MM.1S (cell line): ENCODE data around the gene GPRIN1.

Experiments
- DNase-seq: peaks from one replicate; pipeline ENCODE4 v3.0.0-alpha.2; 2015
- H2AFZ ChIP-seq: fragments of 300-600 bp; sonication (generic); 2 replicates; pipeline ENCODE4 v1.6.0; 2016; ENCODE audit warnings: antibody characterized with exemption, low read length
- H3F3A ChIP-seq: fragments of 300-600 bp; sonication (generic); 2 replicates; pipeline ENCODE4 v1.6.1; 2016; ENCODE audit warnings: mild to moderate bottlenecking, antibody characterized with exemption, low read length, moderate library complexity, mixed read lengths; ENCODE audit not compliant: insufficient read depth
- H3K27ac ChIP-seq: fragments of 300-600 bp; sonication (generic); 2 replicates; pipeline ENCODE4 v1.5.1; 2016; ENCODE audit warnings: mild to moderate bottlenecking, low read length
- H3K27me3 ChIP-seq: fragments of 300-600 bp; sonication (generic); replicated peaks from 2 replicates; pipeline ENCODE4 v1.6.0; 2016; ENCODE audit warnings: low read length; ENCODE audit not compliant: insufficient read depth
- H3K36me3 ChIP-seq: fragments of 300-600 bp; sonication (generic); replicated peaks from 2 replicates; pipeline ENCODE4 v1.6.1; 2016; ENCODE audit warnings: mild to moderate bottlenecking, low read length, mixed read lengths; ENCODE audit not compliant: insufficient read depth
- H3K4me1 ChIP-seq: fragments of 300-600 bp; sonication (generic); 2 replicates; pipeline ENCODE4 v1.6.1; 2016; ENCODE audit warnings: low read length, mixed read lengths
- H3K4me2 ChIP-seq: fragments of 300-600 bp; sonication (generic); 2 replicates; pipeline ENCODE4 v1.6.0; 2016; ENCODE audit warnings: low read depth, low read length
- H3K4me3 ChIP-seq: fragments of 300-600 bp; sonication (generic); 2 replicates; pipeline ENCODE4 v1.5.1; 2016; ENCODE audit warnings: low read length, mixed read lengths
- H3K79me2 ChIP-seq: fragments of 300-600 bp; sonication (generic); 2 replicates; pipeline ENCODE4 v1.6.1; 2016; ENCODE audit warnings: mixed run types, low read length, mixed read lengths
- H3K9ac ChIP-seq: fragments of 300-600 bp; sonication (generic); 2 replicates; pipeline ENCODE4 v1.6.1; 2016; ENCODE audit warnings: low read length, mixed read lengths
- H3K9me2 ChIP-seq: fragments of 300-600 bp; sonication (generic); replicated peaks from 2 replicates; pipeline ENCODE4 v1.6.1; 2016; ENCODE audit warnings: mild to moderate bottlenecking, low read length, mixed read lengths; ENCODE audit not compliant: insufficient read depth
- H3K9me3 ChIP-seq: fragments of 300-600 bp; sonication (generic); replicated peaks from 2 replicates; pipeline ENCODE4 v1.6.1; 2016; ENCODE audit warnings: mild to moderate bottlenecking, low read length, mixed read lengths; ENCODE audit not compliant: insufficient read depth
- H4K20me1 ChIP-seq: fragments of 300-600 bp; sonication (generic); 2 replicates; pipeline ENCODE4 v1.6.1; 2016; ENCODE audit warnings: mild to moderate bottlenecking, low read length, moderate library complexity, mixed read lengths; ENCODE audit not compliant: insufficient read depth
- EZH2 ChIP-seq: fragments of 300-600 bp; sonication (generic); optimal IDR thresholded peaks from 2 replicates; pipeline ENCODE3; 2017; ENCODE audit warnings: low read depth, mild to moderate bottlenecking, antibody characterized with exemption, low read length, mixed read lengths
- EZH2phosphoT487 ChIP-seq: fragments of 300-600 bp; sonication (generic); IDR thresholded peaks from 2 replicates; pipeline ENCODE4 v1.6.1; 2018; ENCODE audit warnings: antibody characterized with exemption, low read length
- TF ChIP-seq, protein P1 (sequence below): fragments of 300-600 bp; sonication (generic); IDR thresholded peaks from 2 replicates; pipeline ENCODE4 v1.5.1; 2016; ENCODE audit warnings: antibody characterized with exemption, low read length, mixed read lengths

Gene GPRIN1

DNA sequence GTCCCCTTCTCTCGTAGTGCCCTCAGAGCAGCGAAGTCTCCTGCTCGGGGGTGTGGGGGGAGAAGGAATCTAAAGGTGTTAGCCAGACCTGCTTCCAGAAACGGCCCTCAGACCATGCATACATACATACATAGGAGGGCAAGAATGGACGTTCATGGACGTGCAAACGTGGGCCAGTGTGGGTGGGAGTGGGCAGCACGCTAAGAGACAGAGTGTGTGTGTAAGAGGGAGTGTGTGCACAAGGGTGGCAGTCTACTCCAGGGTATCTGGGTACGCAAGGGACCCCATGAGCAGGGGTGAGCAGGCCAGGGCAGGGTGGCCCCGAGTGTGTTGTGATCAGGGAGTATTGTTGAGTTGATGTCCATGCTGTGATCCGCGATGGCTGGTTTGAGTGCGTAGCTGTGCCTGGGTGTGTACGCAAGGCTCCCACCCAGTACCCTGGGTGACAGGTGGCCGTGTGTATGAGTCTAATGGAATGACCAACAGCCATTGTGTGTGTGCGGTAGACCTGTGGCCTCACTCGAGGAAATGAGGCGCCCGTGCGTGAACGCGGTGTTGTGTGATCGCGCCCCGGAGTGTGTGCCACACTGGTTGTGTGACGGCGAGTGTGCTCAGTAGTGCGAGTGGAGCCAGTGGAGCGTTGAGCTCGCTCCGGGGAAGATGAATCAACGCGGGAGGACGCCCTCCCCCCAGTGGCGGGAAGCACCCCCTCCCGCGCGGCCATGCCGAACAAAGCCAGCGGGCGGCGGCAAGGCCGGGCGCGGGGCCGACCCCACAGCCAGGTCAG lies 826 bp downstream of the GPRIN1 start:
- Histone ChIP-seq H3K9me2 (no peaks in the 10 kb centered on the region), H3K79me2 (peaks cover 3% of the 10 kb centered on the region; the same call in 1 of the 2 replicates), H3K4me2 (peak overlapping the region; percentile 77), H4K20me1 (no peaks in the 10 kb centered on the region), H3F3A (0 out of 2 replicates have a peak, but pooled peaks cover 4% of the 10 kb centered on the region), H3K27ac (no peak overlapping the region), H3K4me1 (peaks cover 23% of the 10 kb centered on the region), H2AFZ (no peak overlapping the region), H3K9me3 (no peaks in the 10 kb centered on the region), H3K36me3 (no peaks in the 10 kb centered on the region), H3K9ac (no peak overlapping the region), H3K4me3 (peak overlapping the region; percentile 56; the same call in 1 of the 2 replicates), H3K27me3 (peaks cover 29% of the 10 kb centered on the region)
- DNase-seq: no peak
- TF ChIP-seq EZH2phosphoT487: no peak
- TF ChIP-seq, protein P1, sequence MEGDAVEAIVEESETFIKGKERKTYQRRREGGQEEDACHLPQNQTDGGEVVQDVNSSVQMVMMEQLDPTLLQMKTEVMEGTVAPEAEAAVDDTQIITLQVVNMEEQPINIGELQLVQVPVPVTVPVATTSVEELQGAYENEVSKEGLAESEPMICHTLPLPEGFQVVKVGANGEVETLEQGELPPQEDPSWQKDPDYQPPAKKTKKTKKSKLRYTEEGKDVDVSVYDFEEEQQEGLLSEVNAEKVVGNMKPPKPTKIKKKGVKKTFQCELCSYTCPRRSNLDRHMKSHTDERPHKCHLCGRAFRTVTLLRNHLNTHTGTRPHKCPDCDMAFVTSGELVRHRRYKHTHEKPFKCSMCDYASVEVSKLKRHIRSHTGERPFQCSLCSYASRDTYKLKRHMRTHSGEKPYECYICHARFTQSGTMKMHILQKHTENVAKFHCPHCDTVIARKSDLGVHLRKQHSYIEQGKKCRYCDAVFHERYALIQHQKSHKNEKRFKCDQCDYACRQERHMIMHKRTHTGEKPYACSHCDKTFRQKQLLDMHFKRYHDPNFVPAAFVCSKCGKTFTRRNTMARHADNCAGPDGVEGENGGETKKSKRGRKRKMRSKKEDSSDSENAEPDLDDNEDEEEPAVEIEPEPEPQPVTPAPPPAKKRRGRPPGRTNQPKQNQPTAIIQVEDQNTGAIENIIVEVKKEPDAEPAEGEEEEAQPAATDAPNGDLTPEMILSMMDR: no peak
- TF ChIP-seq EZH2: no peak

DNA sequence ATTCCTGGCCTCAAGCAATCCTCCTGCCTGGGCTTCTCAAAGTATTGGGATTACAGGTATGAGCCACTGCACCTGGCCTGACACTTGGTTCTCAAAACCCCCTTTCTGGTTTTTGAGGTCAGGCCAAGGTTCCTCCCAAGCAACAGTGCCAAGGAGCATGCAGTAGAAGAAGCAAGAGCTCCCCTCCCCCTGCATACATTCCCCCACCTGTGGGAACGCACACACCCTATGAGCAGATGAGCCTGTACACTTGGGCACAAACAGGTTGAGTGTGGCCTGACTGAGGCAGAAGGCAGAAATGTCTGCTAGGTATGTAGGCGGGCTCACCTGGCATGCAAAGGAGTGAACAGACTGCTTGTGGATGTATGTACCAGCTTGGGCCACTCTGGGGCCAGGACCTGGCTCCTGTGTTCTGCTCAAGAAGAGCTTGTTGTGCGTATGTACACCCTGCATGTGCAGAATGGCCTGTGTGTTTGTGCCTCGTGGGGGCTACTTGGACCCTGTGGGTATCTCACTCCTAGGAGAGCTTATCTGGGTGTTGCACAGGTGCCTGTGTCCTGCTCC lies 1.7 kb downstream of the GPRIN1 start:
- peak overlapping the region; percentile 18; the same call in 1 of the 2 replicates for H3K4me2 ChIP-seq
- H3K79me2 ChIP-seq: peaks cover 3% of the 10 kb centered on the region; the same call in 1 of the 2 replicates
- no peaks in the 10 kb centered on the region for H3K9me2 ChIP-seq
- no peaks in the 10 kb centered on the region for H4K20me1 ChIP-seq
- no peaks in the 10 kb centered on the region for H3K9me3 ChIP-seq
- peak; percentile 19 for DNase-seq
- no peak overlapping the region for H2AFZ ChIP-seq
- no peak overlapping the region for H3K9ac ChIP-seq
- 0 out of 2 replicates have a peak, but pooled peaks cover 4% of the 10 kb centered on the region for H3F3A ChIP-seq
- no peak overlapping the region for H3K27ac ChIP-seq
- H3K4me1 ChIP-seq: peaks cover 23% of the 10 kb centered on the region
- H3K27me3 ChIP-seq: peaks cover 22% of the 10 kb centered on the region
- H3K36me3 ChIP-seq: no peaks in the 10 kb centered on the region
- TF ChIP-seq EZH2phosphoT487: no peak
- TF ChIP-seq, protein P1: no peak
- TF ChIP-seq EZH2: no peak
- no peak overlapping the region for H3K4me3 ChIP-seq

DNA sequence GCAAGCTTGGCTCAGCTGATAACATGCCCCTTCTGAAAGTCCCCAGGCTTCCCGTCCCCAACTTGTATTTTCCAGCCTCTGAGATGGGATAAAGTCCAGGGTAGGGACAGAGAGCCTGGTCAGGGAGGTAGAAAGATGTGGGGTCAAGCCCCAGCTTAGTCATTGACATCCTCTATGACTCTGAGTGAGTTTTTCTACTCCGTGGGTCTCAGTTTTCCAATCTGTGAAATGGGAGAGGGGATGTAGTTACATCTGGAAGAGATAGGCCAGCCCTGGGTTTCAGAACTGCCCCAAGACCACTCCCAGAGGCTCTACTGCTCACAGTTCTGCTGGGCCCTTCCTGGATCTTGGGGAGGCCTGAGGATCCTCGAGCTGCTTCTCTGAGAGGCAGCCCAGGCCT lies 3.1 kb downstream of the GPRIN1 start:
- Histone ChIP-seq H3K9me2 (no peaks in the 10 kb centered on the region), H3K4me1 (peaks cover 23% of the 10 kb centered on the region), H3F3A (0 out of 2 replicates have a peak, but pooled peaks cover 4% of the 10 kb centered on the region), H3K9ac (no peak overlapping the region), H2AFZ (no peak overlapping the region), H3K27ac (no peak overlapping the region), H3K9me3 (no peaks in the 10 kb centered on the region), H4K20me1 (no peaks in the 10 kb centered on the region), H3K4me3 (no peak overlapping the region), H3K4me2 (no peak overlapping the region), H3K79me2 (peaks cover 3% of the 10 kb centered on the region; the same call in 1 of the 2 replicates), H3K27me3 (peaks cover 10% of the 10 kb centered on the region; the same call in 1 of the 2 replicates), H3K36me3 (no peaks in the 10 kb centered on the region)
- TF ChIP-seq, protein P1: no peak
- no peak for TF ChIP-seq EZH2
- no peak for DNase-seq
